MM.1S (cell line): ENCODE data around the gene FAM187B.

ENCODE experiments used
- DNase-seq: peaks from one replicate; pipeline ENCODE4 v3.0.0-alpha.2; 2015
- H2AFZ ChIP-seq: fragments of 300-600 bp; sonication (generic); 2 replicates; pipeline ENCODE4 v1.6.0; 2016; ENCODE audit warnings: antibody characterized with exemption, low read length
- H3F3A ChIP-seq: fragments of 300-600 bp; sonication (generic); 2 replicates; pipeline ENCODE4 v1.6.1; 2016; ENCODE audit warnings: mild to moderate bottlenecking, antibody characterized with exemption, low read length, moderate library complexity, mixed read lengths; ENCODE audit not compliant: insufficient read depth
- H3K27ac ChIP-seq: fragments of 300-600 bp; sonication (generic); 2 replicates; pipeline ENCODE4 v1.5.1; 2016; ENCODE audit warnings: mild to moderate bottlenecking, low read length
- H3K27me3 ChIP-seq: fragments of 300-600 bp; sonication (generic); replicated peaks from 2 replicates; pipeline ENCODE4 v1.6.0; 2016; ENCODE audit warnings: low read length; ENCODE audit not compliant: insufficient read depth
- H3K36me3 ChIP-seq: fragments of 300-600 bp; sonication (generic); replicated peaks from 2 replicates; pipeline ENCODE4 v1.6.1; 2016; ENCODE audit warnings: mild to moderate bottlenecking, low read length, mixed read lengths; ENCODE audit not compliant: insufficient read depth
- H3K4me1 ChIP-seq: fragments of 300-600 bp; sonication (generic); 2 replicates; pipeline ENCODE4 v1.6.1; 2016; ENCODE audit warnings: low read length, mixed read lengths
- H3K4me2 ChIP-seq: fragments of 300-600 bp; sonication (generic); 2 replicates; pipeline ENCODE4 v1.6.0; 2016; ENCODE audit warnings: low read depth, low read length
- H3K4me3 ChIP-seq: fragments of 300-600 bp; sonication (generic); 2 replicates; pipeline ENCODE4 v1.5.1; 2016; ENCODE audit warnings: low read length, mixed read lengths
- H3K79me2 ChIP-seq: fragments of 300-600 bp; sonication (generic); 2 replicates; pipeline ENCODE4 v1.6.1; 2016; ENCODE audit warnings: mixed run types, low read length, mixed read lengths
- H3K9ac ChIP-seq: fragments of 300-600 bp; sonication (generic); 2 replicates; pipeline ENCODE4 v1.6.1; 2016; ENCODE audit warnings: low read length, mixed read lengths
- H3K9me2 ChIP-seq: fragments of 300-600 bp; sonication (generic); replicated peaks from 2 replicates; pipeline ENCODE4 v1.6.1; 2016; ENCODE audit warnings: mild to moderate bottlenecking, low read length, mixed read lengths; ENCODE audit not compliant: insufficient read depth
- H3K9me3 ChIP-seq: fragments of 300-600 bp; sonication (generic); replicated peaks from 2 replicates; pipeline ENCODE4 v1.6.1; 2016; ENCODE audit warnings: mild to moderate bottlenecking, low read length, mixed read lengths; ENCODE audit not compliant: insufficient read depth
- H4K20me1 ChIP-seq: fragments of 300-600 bp; sonication (generic); 2 replicates; pipeline ENCODE4 v1.6.1; 2016; ENCODE audit warnings: mild to moderate bottlenecking, low read length, moderate library complexity, mixed read lengths; ENCODE audit not compliant: insufficient read depth
- EZH2 ChIP-seq: fragments of 300-600 bp; sonication (generic); optimal IDR thresholded peaks from 2 replicates; pipeline ENCODE3; 2017; ENCODE audit warnings: low read depth, mild to moderate bottlenecking, antibody characterized with exemption, low read length, mixed read lengths
- EZH2phosphoT487 ChIP-seq: fragments of 300-600 bp; sonication (generic); IDR thresholded peaks from 2 replicates; pipeline ENCODE4 v1.6.1; 2018; ENCODE audit warnings: antibody characterized with exemption, low read length
- TF ChIP-seq, protein P1 (sequence below): fragments of 300-600 bp; sonication (generic); IDR thresholded peaks from 2 replicates; pipeline ENCODE4 v1.5.1; 2016; ENCODE audit warnings: antibody characterized with exemption, low read length, mixed read lengths

Gene FAM187B

DNA sequence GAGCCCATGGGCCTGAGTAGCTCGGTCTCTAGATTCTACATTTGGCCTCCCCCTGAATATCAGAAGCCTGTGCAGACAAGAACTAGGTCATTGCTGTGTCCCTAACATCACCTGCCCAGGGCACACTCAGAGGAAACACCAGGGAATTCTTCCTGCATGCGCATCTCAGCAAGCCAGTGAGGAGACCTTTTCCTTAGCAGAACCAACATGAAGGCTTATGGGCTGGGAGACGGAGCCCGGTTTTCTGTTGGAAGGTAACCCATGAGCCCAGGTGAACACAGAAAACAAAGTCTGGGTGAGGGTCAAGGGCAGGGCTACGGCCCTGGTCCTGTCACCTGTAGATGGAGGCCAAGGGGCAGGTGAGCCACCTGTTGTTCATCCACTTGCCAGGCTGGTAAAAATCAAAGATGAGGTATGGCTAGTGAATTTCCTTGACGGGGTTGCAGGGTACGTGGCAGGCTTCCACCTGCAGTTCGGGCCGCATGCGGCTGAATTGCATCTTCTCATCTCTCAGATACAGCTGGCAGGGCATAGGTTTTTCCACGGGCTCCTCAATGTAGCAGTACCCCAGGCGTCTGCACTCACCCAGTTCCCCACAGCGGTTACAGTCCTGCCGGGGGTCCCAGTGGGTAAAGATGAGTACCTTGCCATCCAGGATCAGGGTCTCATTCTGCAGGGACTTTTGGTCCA lies 3.6 kb upstream of the FAM187B start:
- Histone ChIP-seq H3K4me2 (no peak overlapping the region), H3K9me3 (no peaks in the 10 kb centered on the region), H3K9me2 (no peaks in the 10 kb centered on the region), H2AFZ (no peak overlapping the region), H3K4me3 (no peak overlapping the region), H3F3A (no peaks in the 10 kb centered on the region), H3K27me3 (no peaks in the 10 kb centered on the region), H3K4me1 (no peaks in the 10 kb centered on the region), H3K79me2 (no peaks in the 10 kb centered on the region), H3K36me3 (no peaks in the 10 kb centered on the region), H4K20me1 (no peaks in the 10 kb centered on the region), H3K9ac (no peak overlapping the region), H3K27ac (no peak overlapping the region)
- TF ChIP-seq, protein P1, sequence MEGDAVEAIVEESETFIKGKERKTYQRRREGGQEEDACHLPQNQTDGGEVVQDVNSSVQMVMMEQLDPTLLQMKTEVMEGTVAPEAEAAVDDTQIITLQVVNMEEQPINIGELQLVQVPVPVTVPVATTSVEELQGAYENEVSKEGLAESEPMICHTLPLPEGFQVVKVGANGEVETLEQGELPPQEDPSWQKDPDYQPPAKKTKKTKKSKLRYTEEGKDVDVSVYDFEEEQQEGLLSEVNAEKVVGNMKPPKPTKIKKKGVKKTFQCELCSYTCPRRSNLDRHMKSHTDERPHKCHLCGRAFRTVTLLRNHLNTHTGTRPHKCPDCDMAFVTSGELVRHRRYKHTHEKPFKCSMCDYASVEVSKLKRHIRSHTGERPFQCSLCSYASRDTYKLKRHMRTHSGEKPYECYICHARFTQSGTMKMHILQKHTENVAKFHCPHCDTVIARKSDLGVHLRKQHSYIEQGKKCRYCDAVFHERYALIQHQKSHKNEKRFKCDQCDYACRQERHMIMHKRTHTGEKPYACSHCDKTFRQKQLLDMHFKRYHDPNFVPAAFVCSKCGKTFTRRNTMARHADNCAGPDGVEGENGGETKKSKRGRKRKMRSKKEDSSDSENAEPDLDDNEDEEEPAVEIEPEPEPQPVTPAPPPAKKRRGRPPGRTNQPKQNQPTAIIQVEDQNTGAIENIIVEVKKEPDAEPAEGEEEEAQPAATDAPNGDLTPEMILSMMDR = no peak
- no peak for TF ChIP-seq EZH2phosphoT487
- TF ChIP-seq EZH2 = no peak
- no peak for DNase-seq

DNA sequence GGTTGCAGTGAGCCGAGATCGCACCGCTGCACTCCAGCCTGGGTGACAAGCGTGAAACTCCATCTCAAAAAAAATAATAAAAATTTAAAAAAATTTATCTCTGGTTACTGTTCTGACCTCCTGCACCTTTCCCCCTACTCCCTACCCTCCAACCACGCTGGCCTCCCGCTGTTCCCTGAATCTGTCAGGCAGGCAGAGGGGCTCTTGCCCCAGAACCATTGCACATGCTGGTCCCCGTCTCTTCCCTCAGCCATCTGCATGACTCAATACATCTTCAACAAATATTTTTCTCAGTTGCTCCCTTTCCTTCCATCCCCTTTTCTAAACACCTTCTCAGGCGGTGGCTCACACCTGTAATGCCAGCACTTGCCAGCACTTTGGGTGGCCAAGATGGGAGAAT lies 1.1 kb upstream of the FAM187B start:
- no peaks in the 10 kb centered on the region for H3K79me2 ChIP-seq
- DNase-seq = no peak
- no peaks in the 10 kb centered on the region for H3K9me2 ChIP-seq
- no peaks in the 10 kb centered on the region for H3K9me3 ChIP-seq
- H3K27ac ChIP-seq = no peak overlapping the region
- H2AFZ ChIP-seq = no peak overlapping the region
- no peaks in the 10 kb centered on the region for H3K36me3 ChIP-seq
- H3K4me1 ChIP-seq = no peaks in the 10 kb centered on the region
- no peaks in the 10 kb centered on the region for H3K27me3 ChIP-seq
- H3K4me3 ChIP-seq = no peak overlapping the region
- no peak for TF ChIP-seq EZH2phosphoT487
- no peak for TF ChIP-seq EZH2
- TF ChIP-seq, protein P1 = no peak
- H3K9ac ChIP-seq = no peak overlapping the region
- no peaks in the 10 kb centered on the region for H4K20me1 ChIP-seq
- H3F3A ChIP-seq = no peaks in the 10 kb centered on the region
- no peak overlapping the region for H3K4me2 ChIP-seq

DNA sequence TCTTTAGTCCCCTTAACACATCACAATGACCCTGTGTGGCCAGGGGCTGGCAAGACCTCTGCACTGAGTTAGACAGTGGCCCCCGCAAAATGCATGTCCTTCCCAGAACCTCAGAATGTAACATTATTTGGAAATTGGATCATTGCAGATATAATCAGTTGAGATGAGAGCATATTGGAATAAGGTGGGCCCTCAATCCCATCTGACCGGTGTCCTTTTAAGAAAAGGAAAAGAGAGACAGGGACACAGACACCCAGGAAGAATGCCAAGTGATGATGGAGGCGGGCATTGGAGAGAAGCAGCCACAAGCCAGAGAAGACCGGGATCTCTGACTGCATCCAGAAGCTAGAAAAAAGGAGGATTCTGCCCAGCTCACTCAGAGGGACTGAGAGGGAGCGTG lies 1.8 kb downstream of the FAM187B start:
- Histone ChIP-seq H2AFZ (no peak overlapping the region), H3K4me1 (no peaks in the 10 kb centered on the region), H3K36me3 (no peaks in the 10 kb centered on the region), H3K4me3 (no peak overlapping the region), H3K9me3 (no peaks in the 10 kb centered on the region), H3K9me2 (no peaks in the 10 kb centered on the region), H3K27ac (no peak overlapping the region), H3K79me2 (no peaks in the 10 kb centered on the region), H3K27me3 (no peaks in the 10 kb centered on the region), H3K4me2 (no peak overlapping the region), H3K9ac (no peak overlapping the region), H3F3A (no peaks in the 10 kb centered on the region), H4K20me1 (no peaks in the 10 kb centered on the region)
- no peak for DNase-seq
- TF ChIP-seq, protein P1 = no peak
- no peak for TF ChIP-seq EZH2phosphoT487
- TF ChIP-seq EZH2 = no peak
